ENCODE data around the gene BCAN. TPM values are rescaled to one million over a fixed set of nuclear protein-coding genes. Genes with fewer than 3 reads are reported as not detected.
"Not testable (repeated sequence)": the region's sequence is repeated elsewhere in the genome, so short reads cannot be mapped to it uniquely, and the experiment has no call there.

The BCAN gene
- total RNA-seq, 1 donor from 2014 or later, result 0.52 TPM

DNA sequence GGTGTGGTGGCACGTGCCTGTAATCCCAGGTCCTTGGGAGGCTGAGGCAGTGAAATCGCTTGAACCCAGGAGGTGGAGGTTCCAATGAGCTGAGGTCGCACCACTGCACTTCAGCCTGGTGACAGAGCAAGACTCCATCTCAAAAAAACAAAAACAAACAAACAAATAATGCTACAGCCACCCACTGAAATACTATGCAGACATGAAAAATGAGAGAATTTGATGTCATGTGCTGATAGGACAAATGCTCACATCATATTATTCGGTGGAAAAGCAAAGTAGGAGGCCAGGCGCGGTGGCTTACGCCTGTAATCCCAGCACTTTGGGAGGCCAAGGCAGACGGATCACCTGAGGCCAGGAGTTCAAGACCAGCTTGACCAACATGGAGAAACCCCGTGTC, 31.8 kb upstream of the BCAN start:
- ATAC-seq; DNase-seq; intact Hi-C loops (cut with micrococcal nuclease): not testable (repeated sequence)

DNA sequence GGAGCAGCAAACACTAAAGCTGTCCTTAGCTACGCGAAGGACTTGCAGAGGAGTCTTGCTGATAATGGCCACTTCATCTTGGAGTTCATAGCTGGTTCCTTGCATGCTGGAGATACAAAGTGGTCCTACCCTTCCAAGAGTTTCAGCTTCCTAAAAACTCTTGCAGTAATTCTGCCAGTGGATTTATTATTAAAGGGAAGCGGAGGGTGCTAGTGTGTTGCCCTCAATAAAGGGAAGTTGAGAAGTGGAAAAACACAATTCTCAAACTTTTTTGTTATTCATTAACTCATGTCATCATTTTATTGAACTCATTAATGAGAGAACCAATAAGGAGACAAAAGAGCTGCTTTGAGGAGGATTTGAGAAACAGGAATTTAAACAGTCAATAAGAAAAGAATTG, 29.3 kb upstream of the BCAN start:
- DNase-seq, result no peak
- no peak for ATAC-seq
- intact Hi-C loops (cut with micrococcal nuclease), result no loop called here

DNA sequence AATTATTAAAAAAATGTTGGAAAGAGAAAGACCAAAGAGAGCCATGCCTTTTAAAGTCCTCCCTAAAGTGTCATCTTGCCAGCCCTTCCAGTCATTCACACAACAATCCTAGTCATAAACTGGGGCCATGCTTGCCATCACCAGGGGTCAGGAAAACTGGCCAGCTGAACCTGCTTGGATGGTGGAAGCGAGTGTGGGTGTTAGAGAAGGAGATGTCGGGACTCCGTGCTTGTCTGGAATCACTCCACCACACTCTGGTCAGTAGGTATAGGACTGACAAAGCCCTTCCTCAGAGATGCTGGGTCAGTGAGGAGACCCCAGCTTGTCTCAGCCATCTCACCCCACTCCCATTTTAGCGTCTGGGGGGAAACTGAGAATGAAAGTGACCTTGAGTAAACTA, 26.0 kb upstream of the BCAN start:
- DNase-seq (no peak), ATAC-seq (peak; percentile 35)
- intact Hi-C loops (cut with micrococcal nuclease), result no loop called here

DNA sequence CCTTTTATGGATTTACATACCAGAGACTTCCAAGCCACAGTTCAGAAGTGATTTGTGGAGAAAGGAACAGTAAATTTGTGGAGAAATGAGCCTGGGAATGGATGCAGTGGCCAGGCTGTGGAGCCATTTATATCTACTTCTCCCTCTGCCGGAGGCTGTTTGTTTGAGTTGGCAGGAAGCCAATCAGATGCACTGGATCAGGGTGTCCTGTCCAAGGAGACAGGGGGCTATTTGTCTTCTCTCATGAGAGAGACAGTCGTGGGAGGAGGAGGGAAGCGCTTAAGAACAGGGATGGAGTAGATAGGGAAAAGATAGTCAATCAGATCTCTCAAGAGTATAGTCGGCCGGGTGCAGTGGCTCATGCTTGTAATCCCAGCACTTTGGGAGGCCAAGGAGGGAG, 25.5 kb upstream of the BCAN start:
- ATAC-seq (peak; percentile 85), DNase-seq (peak; percentile 43)
- intact Hi-C loops (cut with micrococcal nuclease), result no loop called here

DNA sequence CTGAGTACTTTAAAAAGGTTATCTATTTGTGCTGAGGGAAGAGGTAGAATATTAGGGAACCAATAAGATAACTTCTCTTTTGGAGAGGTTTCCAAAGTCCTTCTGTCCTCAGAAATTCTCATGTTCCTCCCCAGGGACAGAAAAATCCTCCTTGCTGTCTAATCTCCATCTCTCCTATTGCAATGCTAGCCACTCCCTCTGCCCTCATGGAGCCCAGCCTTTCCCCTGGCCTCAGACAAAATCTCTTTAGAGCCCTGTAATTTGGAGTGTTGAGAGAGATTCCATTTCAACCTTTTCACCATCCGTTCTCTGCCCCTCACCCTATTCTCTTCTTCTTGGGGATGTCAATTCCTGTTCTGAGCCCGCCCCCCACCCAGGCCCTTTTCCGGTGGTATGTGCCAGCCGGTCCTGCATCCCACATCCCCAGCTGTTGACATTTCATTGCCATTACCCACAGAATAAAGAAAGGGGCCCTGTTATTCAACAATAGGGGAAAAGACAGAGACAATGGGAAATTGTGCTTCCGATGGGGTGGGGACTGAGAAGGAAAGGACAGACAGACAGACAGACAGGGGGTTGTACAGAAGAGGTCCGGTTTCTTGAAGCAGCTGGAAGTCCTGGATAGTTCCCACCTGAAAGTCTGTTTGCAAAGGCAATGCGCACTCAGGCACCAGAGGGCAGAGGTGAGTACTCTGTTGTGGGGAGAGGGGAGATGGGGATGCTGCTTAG, 22.9 kb upstream of the BCAN start, which contains the start of gene HAPLN2:
Gene HAPLN2, plus strand, starts transcription at position 563 of the 729 bp plus-strand sequence. CDS start 4,076 bp downstream, outside the sequence.
- no peak for ATAC-seq
- no peak for DNase-seq
- intact Hi-C loops (cut with micrococcal nuclease), result no loop called here

DNA sequence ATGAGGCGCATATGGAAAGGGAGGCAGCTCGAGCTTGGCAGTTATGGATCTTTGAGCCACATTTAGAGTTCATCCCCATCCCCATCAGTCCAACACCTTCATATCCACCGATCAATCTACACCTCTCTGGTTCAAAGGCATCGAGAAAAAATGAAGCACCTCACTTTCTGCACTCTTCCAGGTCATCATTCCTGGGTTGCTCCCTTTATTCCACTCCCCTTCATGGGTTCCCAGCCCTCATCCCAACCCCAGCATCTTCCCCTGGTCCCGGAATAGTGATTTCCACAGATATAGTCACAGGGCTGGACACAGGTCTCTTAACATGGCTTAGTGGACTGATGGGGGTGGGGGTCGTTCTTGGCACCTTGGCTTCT, 22.3 kb upstream of the BCAN start:
- ATAC-seq, result no peak
- no peak for DNase-seq
- intact Hi-C loops (cut with micrococcal nuclease), result no loop called here

DNA sequence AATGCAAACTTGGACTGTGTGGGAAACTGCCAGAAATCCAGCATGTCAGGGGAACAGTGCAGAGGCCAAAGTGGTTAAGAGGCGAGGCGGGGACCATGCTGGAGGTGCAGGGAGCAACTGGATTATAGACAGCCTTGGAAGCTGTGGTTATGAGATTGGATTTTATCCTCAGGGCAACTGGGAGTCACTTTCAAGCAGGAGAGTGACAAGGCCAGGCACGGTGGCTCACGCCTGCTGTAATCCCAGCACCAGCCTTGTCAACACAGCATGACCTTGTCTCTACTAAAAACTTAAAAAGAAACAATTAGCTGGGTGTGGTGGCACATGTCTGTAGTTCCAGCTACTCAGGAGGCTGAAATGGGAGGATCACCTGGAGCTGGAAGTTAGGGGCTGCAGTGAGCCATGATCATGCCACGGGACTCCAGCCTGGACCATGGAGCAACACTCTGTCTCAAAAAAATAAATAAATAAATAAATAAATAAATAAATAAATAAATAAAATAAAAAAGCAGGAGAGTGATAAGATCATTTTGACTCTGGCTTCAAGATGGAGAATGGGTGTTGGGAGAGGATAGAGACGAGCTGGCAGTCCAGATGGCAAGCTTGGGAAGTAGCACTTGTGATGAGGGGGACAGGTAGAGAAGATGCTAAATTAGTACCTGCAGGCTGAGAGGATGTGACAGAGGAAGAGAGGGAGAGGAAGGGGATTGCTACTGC, 19.2 kb upstream of the BCAN start:
- no peak for ATAC-seq
- DNase-seq, result no peak
- intact Hi-C loops (cut with micrococcal nuclease), result no loop called here

DNA sequence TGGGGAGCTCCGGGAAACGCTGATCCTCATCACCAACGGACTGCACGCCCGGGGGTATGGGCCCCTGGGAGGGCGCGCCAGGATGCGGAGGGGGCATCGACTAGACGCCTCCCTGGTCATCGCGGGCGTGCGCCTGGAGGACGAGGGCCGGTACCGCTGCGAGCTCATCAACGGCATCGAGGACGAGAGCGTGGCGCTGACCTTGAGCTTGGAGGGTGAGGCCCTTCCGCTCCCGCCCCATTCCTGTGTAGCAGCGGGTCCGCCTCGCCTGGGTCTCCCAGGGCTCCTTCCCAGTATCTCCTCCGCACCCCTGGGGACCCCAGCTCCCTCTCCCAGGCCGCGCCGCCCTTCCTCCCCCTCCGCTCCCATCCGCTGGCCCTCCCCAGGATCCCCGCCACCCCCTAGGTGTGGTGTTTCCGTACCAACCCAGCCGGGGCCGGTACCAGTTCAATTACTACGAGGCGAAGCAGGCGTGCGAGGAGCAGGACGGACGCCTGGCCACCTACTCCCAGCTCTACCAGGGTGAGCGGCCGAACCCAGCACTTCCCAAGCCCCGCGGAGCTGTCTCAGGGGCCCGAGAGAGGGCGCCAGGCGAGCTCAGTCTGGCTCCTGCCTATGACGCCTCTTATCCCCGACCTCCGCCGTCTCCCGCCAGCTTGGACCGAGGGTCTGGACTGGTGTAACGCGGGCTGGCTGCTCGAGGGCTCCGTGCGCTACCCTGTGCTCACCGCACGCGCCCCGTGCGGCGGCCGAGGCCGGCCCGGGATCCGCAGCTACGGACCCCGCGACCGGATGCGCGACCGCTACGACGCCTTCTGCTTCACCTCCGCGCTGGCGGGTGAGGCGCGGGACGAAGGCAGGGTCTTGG, 17.7 kb upstream of the BCAN start:
- DNase-seq, result peak; percentile 68

DNA sequence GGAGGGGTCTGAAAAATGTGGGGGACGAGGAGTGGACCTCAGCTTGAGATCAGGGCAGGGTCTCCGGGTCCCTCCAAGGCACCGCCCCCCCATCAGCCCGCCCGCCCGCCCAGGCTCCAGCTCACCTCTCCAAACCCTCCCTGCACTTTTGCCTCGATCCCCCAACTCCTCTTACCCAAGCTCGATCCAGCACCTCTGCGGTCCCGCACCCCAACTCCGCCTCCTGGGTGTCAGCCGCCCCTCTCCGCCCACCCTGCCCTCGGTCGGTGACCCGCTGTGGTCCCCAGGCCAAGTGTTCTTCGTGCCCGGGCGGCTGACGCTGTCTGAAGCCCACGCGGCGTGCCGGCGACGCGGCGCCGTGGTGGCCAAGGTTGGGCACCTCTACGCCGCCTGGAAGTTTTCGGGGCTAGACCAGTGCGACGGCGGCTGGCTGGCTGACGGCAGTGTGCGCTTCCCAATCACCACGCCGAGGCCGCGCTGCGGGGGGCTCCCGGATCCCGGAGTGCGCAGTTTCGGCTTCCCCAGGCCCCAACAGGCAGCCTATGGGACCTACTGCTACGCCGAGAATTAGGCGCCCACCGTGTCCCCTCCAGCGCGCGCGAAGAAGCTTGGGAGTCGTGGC, 17.0 kb upstream of the BCAN start:
- intact Hi-C loops (cut with micrococcal nuclease), result no loop called here
- ATAC-seq, result peak; percentile 31

More for the DNA sequence above, 17.7 kb upstream of the BCAN start:
- ATAC-seq, result peak; percentile 78
- intact Hi-C loops (cut with micrococcal nuclease), result no loop called here

DNA sequence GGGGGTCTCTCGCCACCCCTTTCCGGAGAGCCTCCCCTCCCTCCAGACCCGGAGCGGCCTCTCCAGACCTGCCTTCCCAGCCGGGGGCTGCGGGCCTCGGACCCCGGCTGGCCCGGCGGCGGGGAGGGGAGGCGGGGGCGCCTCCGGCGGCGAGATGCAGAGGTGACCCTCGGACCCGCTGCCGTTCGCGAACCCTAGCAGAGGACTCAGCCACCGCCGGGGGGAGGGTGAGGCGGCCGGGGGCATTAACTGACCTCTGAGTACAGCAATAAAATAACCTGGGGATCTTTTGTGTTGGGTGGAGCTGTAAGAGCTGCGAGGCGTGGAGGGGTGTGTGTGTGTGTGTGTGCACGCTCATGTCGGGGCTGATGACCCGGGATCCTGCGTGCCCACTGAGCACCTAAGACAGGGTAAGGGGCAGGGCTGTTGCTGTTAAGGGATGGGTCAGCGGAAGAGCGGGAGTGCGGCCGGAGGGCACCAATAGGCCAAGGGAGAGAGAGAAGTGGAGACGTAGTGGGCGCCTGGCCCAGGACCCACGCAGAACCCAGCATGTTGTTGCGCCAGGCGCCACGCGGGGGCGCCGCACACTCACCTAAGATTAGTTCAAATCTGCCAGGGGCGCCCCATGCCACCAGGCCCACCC, 16.4 kb upstream of the BCAN start:
- ATAC-seq (peak; percentile 70), DNase-seq (peak; percentile 78)
- intact Hi-C loops (cut with micrococcal nuclease), result no loop called here

More for the DNA sequence above, 17.0 kb upstream of the BCAN start:
- no peak for DNase-seq

DNA sequence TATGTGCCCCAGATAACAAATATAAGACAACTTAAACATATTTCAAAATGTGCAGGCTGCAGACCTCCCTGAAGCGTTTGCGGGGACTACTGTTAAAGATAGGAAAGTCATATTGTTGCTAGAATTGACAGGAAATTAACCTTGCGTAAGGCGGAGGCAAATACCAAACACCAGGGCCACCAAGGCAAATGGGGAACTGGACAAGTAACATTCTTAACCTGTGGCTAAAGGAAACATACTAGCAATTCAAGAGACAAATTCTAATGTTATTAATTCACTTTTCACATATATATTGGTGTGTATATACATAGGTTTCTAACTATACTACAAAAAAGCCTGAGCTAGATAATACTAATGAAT, 15.9 kb upstream of the BCAN start:
- intact Hi-C loops (cut with micrococcal nuclease), result no loop called here
- DNase-seq (no peak), ATAC-seq (no peak)

DNA sequence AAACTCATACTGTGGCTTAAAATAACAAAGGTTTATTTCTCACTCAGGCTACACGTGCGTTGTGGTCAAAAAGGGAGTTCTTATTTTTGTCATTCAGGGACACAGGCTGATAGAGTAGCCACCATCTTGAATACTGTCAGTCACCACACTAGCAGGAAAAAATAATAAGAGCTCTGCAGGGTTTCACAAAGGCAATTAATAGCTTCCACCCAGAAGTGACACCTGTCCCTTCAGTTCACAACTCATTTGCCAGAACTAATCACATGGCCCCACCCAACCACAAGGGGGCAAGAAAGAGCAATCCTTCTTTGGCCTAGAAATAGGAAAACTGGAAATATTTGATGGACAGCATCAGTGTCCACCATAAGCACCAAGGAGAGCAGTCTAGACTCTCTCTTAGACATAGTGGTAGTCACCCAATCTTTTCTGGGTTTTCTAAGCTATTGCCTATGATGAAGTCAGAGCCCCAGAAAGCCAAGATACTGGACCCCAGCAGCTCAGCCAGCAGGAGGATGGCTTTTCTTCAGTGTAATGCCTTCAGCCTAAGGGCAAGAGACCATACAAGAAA, 14.5 kb upstream of the BCAN start:
- DNase-seq (no peak), ATAC-seq (no peak)
- intact Hi-C loops (cut with micrococcal nuclease), result no loop called here

DNA sequence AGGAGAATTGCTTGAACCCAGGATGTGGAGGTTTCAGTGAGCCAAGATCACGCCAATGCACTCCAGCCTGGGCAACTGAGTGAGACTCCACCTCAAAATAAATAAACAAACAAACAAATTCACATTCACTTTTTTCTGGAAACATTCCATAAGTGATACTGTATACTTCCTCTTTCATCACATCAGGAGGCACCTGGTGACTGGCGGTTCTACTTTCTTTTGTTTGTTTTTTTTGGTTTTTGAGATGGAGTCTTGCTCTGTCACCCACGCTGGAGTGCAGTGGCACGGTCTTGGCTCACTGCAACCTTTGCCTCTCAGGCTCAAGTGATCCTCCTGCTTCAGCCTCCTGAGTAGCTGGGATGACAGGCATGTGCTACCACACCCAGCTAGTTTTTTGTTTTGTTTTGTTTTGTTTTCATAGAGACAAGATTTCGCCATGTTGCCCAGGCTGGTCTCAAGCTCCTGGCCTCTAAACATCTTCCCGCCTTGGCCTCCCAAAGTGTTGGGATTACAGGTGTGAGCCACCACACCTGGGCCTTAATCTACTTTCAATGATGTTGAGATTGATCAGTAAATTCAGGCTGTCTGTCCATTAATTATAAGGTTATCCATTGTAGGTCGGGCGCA, 12.0 kb upstream of the BCAN start:
- intact Hi-C loops (cut with micrococcal nuclease), result no loop called here
- ATAC-seq (no peak), DNase-seq (no peak)

DNA sequence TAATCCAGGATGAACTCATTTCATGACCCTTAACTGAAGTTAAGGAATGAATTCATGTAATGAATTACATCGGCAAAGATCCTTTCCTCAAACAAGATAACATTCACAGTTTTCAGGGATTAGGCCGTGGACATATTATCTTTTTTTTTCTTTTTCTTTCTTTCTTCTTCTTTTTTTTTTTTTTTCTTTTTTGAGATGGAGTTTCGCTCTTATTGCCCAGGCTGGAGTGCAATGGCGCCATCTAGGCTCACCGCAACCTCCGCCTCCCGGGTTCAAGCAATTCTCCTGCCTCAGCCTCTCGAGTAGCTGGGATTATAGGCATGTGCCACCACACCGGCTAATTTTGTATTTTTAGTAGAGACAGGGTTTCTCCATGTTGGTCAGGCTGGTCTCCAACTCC, 10.8 kb upstream of the BCAN start:
- ATAC-seq; intact Hi-C loops (cut with micrococcal nuclease); DNase-seq: not testable (repeated sequence)

DNA sequence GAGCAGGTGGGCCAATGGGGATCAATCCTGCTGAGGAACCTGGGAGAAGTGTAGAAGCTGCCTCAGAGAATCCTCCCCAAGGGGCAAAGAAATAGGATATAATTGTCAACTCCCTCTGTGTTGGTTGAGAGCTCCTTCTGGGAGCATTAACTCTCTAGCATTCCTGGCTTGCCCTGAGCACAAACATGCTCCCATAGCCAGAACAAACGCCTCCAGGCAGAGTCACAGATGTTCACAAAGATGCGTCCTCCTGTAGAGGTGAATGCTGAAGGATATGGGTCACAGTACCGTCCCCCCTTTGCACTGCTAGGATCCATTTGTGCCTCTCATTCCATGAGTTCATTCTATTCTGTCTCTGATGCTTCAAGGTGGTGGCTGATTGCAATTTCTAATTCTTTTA, 9.6 kb upstream of the BCAN start:
- DNase-seq (no peak), ATAC-seq (no peak)
- intact Hi-C loops (cut with micrococcal nuclease), result no loop called here

DNA sequence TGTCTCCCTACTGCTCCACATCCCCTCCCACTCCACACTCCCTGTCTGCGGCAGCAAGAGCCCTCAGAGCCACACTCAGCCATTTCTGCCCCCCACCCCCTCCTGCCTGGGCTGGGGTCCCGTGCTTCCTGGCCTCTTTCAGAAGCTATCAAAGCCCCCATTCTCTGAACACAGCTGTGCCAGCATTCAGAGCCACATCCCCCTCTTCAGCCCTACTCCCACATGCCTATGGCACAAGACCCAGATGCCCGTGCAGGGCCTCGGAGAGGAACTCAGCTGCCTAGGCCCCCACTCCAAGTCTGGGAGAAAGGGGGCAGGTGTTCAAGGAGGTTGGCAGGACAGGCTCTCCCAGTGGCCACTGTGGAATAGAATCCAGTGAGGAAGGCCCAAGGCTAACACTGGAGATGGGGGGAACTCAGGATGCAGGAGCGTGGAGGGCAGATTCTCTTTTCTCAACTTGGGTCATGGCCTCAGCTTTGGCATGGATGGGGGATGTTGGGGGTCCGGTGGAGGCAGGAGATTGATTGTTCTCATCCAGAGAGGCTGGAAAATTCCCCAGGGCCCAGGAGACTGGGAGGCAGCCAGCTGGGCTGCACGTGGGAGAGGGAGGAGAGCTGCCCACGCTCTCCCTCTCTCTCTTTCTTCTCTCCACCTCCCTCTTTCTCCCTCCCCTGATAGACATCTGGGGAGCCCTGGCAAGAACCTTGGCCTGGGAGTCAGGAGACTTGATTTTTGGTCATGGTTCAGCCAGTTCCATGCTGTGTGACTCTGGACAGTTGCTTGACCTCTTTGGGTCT, 3.5 kb upstream of the BCAN start:
- intact Hi-C loops (cut with micrococcal nuclease), result no loop called here
- no peak for ATAC-seq
- DNase-seq, result no peak

DNA sequence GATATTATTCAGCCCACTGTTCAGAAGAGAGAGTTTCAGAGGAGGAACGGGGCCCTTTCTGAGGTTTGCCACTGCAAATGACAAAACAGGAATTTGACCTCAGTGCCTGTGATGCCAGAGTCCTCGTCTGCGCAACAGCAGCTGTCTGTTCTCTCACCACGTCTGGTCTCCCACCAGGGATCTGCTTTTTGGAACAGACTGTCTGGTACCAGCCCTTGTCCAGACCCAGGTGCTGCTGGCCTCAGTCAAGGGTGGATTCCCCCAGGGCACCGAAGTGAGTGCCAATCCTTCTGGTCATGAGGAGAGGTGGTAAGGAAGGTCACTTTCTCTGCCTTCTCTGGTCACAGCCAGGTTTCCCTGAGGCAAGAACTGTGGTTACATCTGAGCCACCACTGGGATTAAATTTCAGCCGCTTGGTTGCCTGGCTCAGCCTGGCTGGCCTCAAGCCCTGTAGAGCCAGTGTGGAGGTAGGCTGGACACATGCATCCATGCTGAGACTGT, 2.3 kb upstream of the BCAN start:
- DNase-seq (no peak), ATAC-seq (no peak)
- intact Hi-C loops (cut with micrococcal nuclease), result no loop called here

Data from left ventricle myocardium superior (tissue), 1 donor.